ENCODE data around the gene CYP26B1.

Gene CYP26B1

GRCh38 chr2:72155151-72155550 lies 7.5 kb upstream of the CYP26B1 start:
- no peak for DNase-seq (ENCODE audit: low spot score)

GRCh38 chr2:72154386-72154975 lies 6.8 kb upstream of the CYP26B1 start:
- DNase-seq (ENCODE audit: low spot score), result no peak

GRCh38 chr2:72153924-72154323 lies 6.3 kb upstream of the CYP26B1 start:
- DNase-seq (ENCODE audit: low spot score), result no peak

GRCh38 chr2:72153026-72153791 lies 5.5 kb upstream of the CYP26B1 start:
- DNase-seq (ENCODE audit: low spot score), result no peak

GRCh38 chr2:72150861-72151356 lies 3.2 kb upstream of the CYP26B1 start:
- DNase-seq (ENCODE audit: low spot score), result no peak

- DNase-seq (ENCODE audit: low spot score), result peak; percentile 72
Observed at GRCh38 chr2:72150157-72150860, 2.6 kb upstream of the CYP26B1 start.

GRCh38 chr2:72149556-72150156 lies 2.0 kb upstream of the CYP26B1 start:
- no peak for DNase-seq (ENCODE audit: low spot score)

GRCh38 chr2:72148837-72149555 lies 1.3 kb upstream of the CYP26B1 start:
- DNase-seq (ENCODE audit: low spot score), result no peak

- no peak for DNase-seq (ENCODE audit: low spot score)
Observed at GRCh38 chr2:72148003-72148836, 558 bp upstream of the CYP26B1 start.

GRCh38 chr2:72146347-72147302 lies 1.0 kb downstream of the CYP26B1 start:
- DNase-seq (ENCODE audit: low spot score), result no peak

- DNase-seq (ENCODE audit: low spot score), result peak; percentile 86
Observed at GRCh38 chr2:72145658-72146329, 1.9 kb downstream of the CYP26B1 start.

GRCh38 chr2:72145289-72145657 lies 2.4 kb downstream of the CYP26B1 start:
- peak; percentile 68 for DNase-seq (ENCODE audit: low spot score)

GRCh38 chr2:72144632-72145288 lies 2.9 kb downstream of the CYP26B1 start:
- peak; percentile 49 for DNase-seq (ENCODE audit: low spot score)

- no peak for DNase-seq (ENCODE audit: low spot score)
Observed at GRCh38 chr2:72144274-72144631, 3.4 kb downstream of the CYP26B1 start.

GRCh38 chr2:72143441-72144273 lies 4.0 kb downstream of the CYP26B1 start:
- no peak for DNase-seq (ENCODE audit: low spot score)

GRCh38 chr2:72142570-72143440 lies 4.9 kb downstream of the CYP26B1 start:
- no peak for DNase-seq (ENCODE audit: low spot score)

- DNase-seq (ENCODE audit: low spot score), result no peak
Observed at GRCh38 chr2:72141881-72142451, 5.7 kb downstream of the CYP26B1 start.
